K562 (cell line): ENCODE data around the gene PGLYRP4. TPM values are rescaled to one million over a fixed set of nuclear protein-coding genes. Genes with fewer than 3 reads are reported as not detected.

Source experiments
- ATAC-seq: fragments of 200-7000 bp; cut with Tn5 transposase; 3 replicates; pipeline ENCODE4 v1.9.1; 2020; ENCODE audit warnings: moderate library complexity
- BruUV-seq: library from RNA; stranded (reverse); fragments of 400-500 nt; replicated peaks from 2 replicates; lab custom pipeline; 2021; lab: Mats Ljungman, UMichigan
- CTCF ChIA-PET: fragments of 300-600 bp; formaldehyde crosslinking; extraction: SDS; loops from one replicate; lab custom pipeline; 2021; ENCODE audit warnings: low intra/inter-chr PET ratio; lab: Yijun Ruan, JAX
- POLR2A ChIA-PET: fragments of 300-600, 350-650 bp; sonication (Branson Sonifier 250); formaldehyde crosslinking; extraction: SDS; loops from one replicate; lab custom pipeline; 2021; ENCODE audit warnings: antibody characterized with exemption, inconsistent platforms; lab: Yijun Ruan, JAX
- DNase-seq, 4 experiments: peaks; one replicate each; pipeline versions ENCODE4 v3.0.0 to v3.0.0-alpha.2; 2011 to 2018; ENCODE audit warnings: low spot score in 3 of 4, mixed read lengths in 3 of 4; ENCODE audit errors: extremely low read depth in 1 of 4
- FAIRE-seq: peaks from 2 replicates; lab custom pipeline; 2011; peaks lifted over from hg19 to GRCh38; lab: Jason Lieb, UNC
- H2AFZ ChIP-seq: 2 replicates; pipeline ENCODE4 v1.6.0; 2011; ENCODE audit warnings: low read depth, low read length, control low read depth, inconsistent platforms
- H3K27ac ChIP-seq: fragments of 200-600 bp; 3 replicates; pipeline ENCODE4 v1.8.0; 2011; ENCODE audit warnings: low read depth, mild to moderate bottlenecking, control low read depth, inconsistent platforms, low read length, moderate library complexity, mixed read lengths; ENCODE audit errors: extremely low read depth
- H3K27me3 ChIP-seq, 2 experiments: fragments of 300-600 bp in 1 of 2; 2 replicates in 1 of 2; 3 replicates in 1 of 2; pipeline versions ENCODE4 v1.6.0 to v1.8.0; 2011; ENCODE audit warnings: inconsistent platforms in 2 of 2, low read length in 2 of 2, mild to moderate bottlenecking in 1 of 2, mixed read lengths in 1 of 2, moderate library complexity in 1 of 2; ENCODE audit not compliant: control insufficient read depth in 2 of 2, insufficient read depth in 2 of 2
- H3K36me3 ChIP-seq: fragments of 300-600 bp; 3 replicates; pipeline ENCODE4 v1.8.0; 2011; ENCODE audit warnings: mild to moderate bottlenecking, low read length, inconsistent platforms; ENCODE audit not compliant: control insufficient read depth, insufficient read depth
- H3K4me1 ChIP-seq, 2 experiments: fragments of 200-600 bp in 1 of 2; replicated peaks in 1 of 2; 2 replicates in 1 of 2; 3 replicates in 1 of 2; pipeline versions ENCODE4 v1.5.1 to v1.8.0; 2011; ENCODE audit warnings: inconsistent platforms in 2 of 2, low read length in 2 of 2, mild to moderate bottlenecking in 1 of 2, mixed read lengths in 1 of 2, moderate library complexity in 1 of 2; ENCODE audit not compliant: control insufficient read depth in 2 of 2, insufficient read depth in 2 of 2
- H3K4me2 ChIP-seq: 2 replicates; pipeline ENCODE4 v1.6.1; 2011; ENCODE audit warnings: low read length, control low read depth, inconsistent platforms, mixed read lengths; ENCODE audit not compliant: insufficient read depth
- H3K4me3 ChIP-seq: fragments of 200-600 bp; sonication (generic), shearing (Covaris generic); 2 replicates; pipeline ENCODE4 v1.5.1; 2016; ENCODE audit warnings: control low read depth, inconsistent platforms
- H3K79me2 ChIP-seq: fragments of 200-600 bp; 3 replicates; pipeline ENCODE4 v1.8.0; 2011; ENCODE audit warnings: low read length, inconsistent platforms; ENCODE audit not compliant: control insufficient read depth, insufficient read depth
- H3K9ac ChIP-seq, 2 experiments: 2 replicates each; pipeline versions ENCODE4 v1.6.0 to v1.6.1; 2011; ENCODE audit warnings: low read depth in 2 of 2, low read length in 2 of 2, control low read depth in 1 of 2, inconsistent platforms in 1 of 2, mild to moderate bottlenecking in 1 of 2, mixed read lengths in 1 of 2; ENCODE audit not compliant: insufficient read depth in 1 of 2
- H3K9me1 ChIP-seq: one replicate; pipeline ENCODE4 v1.6.0; 2011; ENCODE audit warnings: inconsistent platforms, mild to moderate bottlenecking, low read length, moderate library complexity; ENCODE audit not compliant: control insufficient read depth, insufficient read depth
- H3K9me3 ChIP-seq: replicated peaks from 2 replicates; pipeline ENCODE4 v1.5.1; 2011; ENCODE audit warnings: low read depth, low read length, inconsistent platforms; ENCODE audit not compliant: control insufficient read depth, insufficient read depth
- H4K20me1 ChIP-seq: replicated peaks from 2 replicates; pipeline ENCODE4 v1.6.1; 2011; ENCODE audit warnings: low read length, inconsistent platforms, mixed read lengths; ENCODE audit not compliant: control insufficient read depth, insufficient read depth
- CBX5 ChIP-seq: IDR thresholded peaks from 2 replicates; pipeline ENCODE4 v1.6.1; 2014; ENCODE audit warnings: low read depth, borderline replicate concordance
- EGR1 ChIP-seq: fragments of 450-650 bp; conservative IDR thresholded peaks from 2 replicates; pipeline ENCODE4 v1.6.1; 2017; ENCODE audit warnings: mild to moderate bottlenecking
- FOXA3 ChIP-seq, 2 experiments: fragments of 450-650 bp in 1 of 2; sonication (generic) in 1 of 2; formaldehyde crosslinking; IDR thresholded peaks in 1 of 2; conservative IDR thresholded peaks in 1 of 2; 2 replicates each; pipeline versions ENCODE4 v1.4.0 to v1.8.0; 2020 to 2022; ENCODE audit warnings: mild to moderate bottlenecking in 2 of 2, missing genetic modification reagents in 1 of 2
- GTF2A2 ChIP-seq: IDR thresholded peaks from 2 replicates; pipeline ENCODE4 v1.6.1; 2016; ENCODE audit warnings: mild to moderate bottlenecking, missing genetic modification characterization, missing compliant biosample characterization
- POLR2A ChIP-seq: fragments of 450-650 bp; conservative IDR thresholded peaks from 2 replicates; pipeline ENCODE4 v1.6.1; 2016
- PTTG1 ChIP-seq: fragments of 450-650 bp; IDR thresholded peaks from 2 replicates; pipeline ENCODE4 v1.6.1; 2016; ENCODE audit warnings: low read depth, mild to moderate bottlenecking, missing genetic modification characterization, missing compliant biosample characterization
- SAP30 ChIP-seq: fragments of 200-600 bp; sonication (generic); IDR thresholded peaks from 2 replicates; pipeline ENCODE4 v1.6.1; 2012; ENCODE audit warnings: borderline replicate concordance, low read depth, mild to moderate bottlenecking, moderate library complexity, low read length, control low read depth, inconsistent platforms; ENCODE audit not compliant: insufficient read depth, poor library complexity, severe bottlenecking
- TBL1XR1 ChIP-seq, 2 experiments: IDR thresholded peaks; 2 replicates each; pipeline ENCODE4 v1.6.1; 2012; ENCODE audit warnings: improper control_type of control experiment in 2 of 2, low read length in 2 of 2, mild to moderate bottlenecking in 1 of 2
- WGBS: fragments of 100-300 bp; shearing (Covaris generic); methylation state at CpG from one replicate; pipeline ENCODE4 v1.1.6; 2016; ENCODE audit warnings: low coverage, mixed read lengths; ENCODE audit not compliant: insufficient coverage; ENCODE audit errors: missing lambda C conversion rate; 5-methylcytosine and 5-hydroxymethylcytosine counted together
- in situ Hi-C: fragments of 300-500 bp; cut with MboI; formaldehyde crosslinking; loops from 4 replicates; pipeline ENCODE4 v1.15.0; 2018; ENCODE audit warnings: inconsistent platforms, mixed read lengths
- intact Hi-C: fragments of 100-400 bp; cut with micrococcal nuclease; formaldehyde crosslinking; loops from 2 replicates; pipeline ENCODE4 v1.14.2; 2022
- polyA plus RNA-seq, 8 experiments: library from polyadenylated mRNA; depleted of rRNA in 4 of 8; stranded (reverse) in 5 of 8; unstranded in 3 of 8; fragments of >200 nt; fragmentation: Nextera tagmentation in 2 of 8; fragmentation: Illumina TruSeq in 1 of 8; extraction: Ambion mirVana in 2 of 8; extraction: Trizol in 1 of 8; gene quantifications; 2 replicates each; pipeline versions ENCODE4 v1.2.1 to v1.2.3, GENCODE V29; 2011 to 2014; ENCODE audit warnings: inconsistent platforms in 1 of 8, missing spikeins in 1 of 8
- total RNA-seq, 7 experiments: library from RNA; depleted of rRNA in 6 of 7; stranded (reverse); fragments of >200 nt in 6 of 7; fragmentation: Illumina TruSeq in 2 of 7; extraction: Trizol in 2 of 7; gene quantifications; 2 replicates each; pipeline versions ENCODE4 v1.2.1 to v1.2.3, GENCODE V29; 2011 to 2021; ENCODE audit warnings: low replicate concordance in 1 of 7
- TF ChIP-seq, protein P1 (sequence below): sonication (generic); formaldehyde crosslinking; IDR thresholded peaks from 2 replicates; pipeline ENCODE4 v1.8.0; 2022; ENCODE audit warnings: missing genetic modification reagents, mild to moderate bottlenecking, moderate library complexity, borderline replicate concordance
- TF ChIP-seq, protein P2 (sequence below), 2 experiments: fragments of 450-650 bp; IDR thresholded peaks; 2 replicates each; pipeline ENCODE4 v1.6.1; 2016
- TF ChIP-seq, protein P3 (sequence below): fragments of 200-800 bp; sonication (Bioruptor generic); IDR thresholded peaks from 2 replicates; pipeline ENCODE4 v1.6.1; 2016; ENCODE audit warnings: missing genetic modification characterization, missing compliant biosample characterization
- TF ChIP-seq, protein P4 (sequence below): sonication (generic); formaldehyde crosslinking; IDR thresholded peaks from 2 replicates; pipeline ENCODE4 v1.9.0; 2022; ENCODE audit warnings: mild to moderate bottlenecking, missing genetic modification reagents

The PGLYRP4 gene
- total and polyA plus RNA-seq, 9 of the 15 experiments (the other 6 are each of a cell fraction or from before 2014, with no cell fraction given): 0.06 to 0.13 (median 0.11) TPM; not detected in 6

DNA sequence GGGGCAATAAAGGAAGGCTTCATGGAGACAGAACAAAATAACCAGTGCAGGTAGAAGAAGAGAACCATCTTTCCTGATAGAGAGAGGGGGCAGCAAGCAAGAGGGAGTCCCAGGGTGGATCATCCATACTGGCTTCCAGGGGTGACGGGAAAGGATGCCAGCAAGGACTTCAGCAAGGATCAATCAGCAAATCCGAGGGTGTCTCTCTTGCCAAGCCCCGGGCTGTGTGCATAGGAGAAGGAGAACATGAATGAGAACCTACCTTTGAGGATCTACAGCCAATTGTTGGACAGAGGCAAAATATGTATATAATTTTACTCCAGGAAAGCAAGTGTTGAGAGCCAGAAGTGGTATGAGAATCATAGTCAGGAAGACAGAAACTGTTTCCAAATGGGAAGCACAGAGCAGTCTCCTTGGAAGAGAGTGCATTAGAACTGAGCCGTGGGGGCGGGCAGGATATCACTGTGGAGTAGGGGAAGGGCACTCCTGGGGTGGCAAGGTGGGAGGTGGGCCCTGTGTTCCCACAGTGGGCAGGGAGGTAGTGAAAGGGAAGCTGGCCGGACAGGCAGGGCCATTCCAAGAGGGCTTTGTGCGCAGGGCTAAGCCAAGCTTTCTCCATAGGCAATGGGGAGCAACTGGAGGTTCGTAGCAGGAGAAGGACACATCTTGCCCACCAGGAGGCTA, 7.9 kb upstream of the PGLYRP4 start:
- ChIA-PET POLR2A (interaction anchor here (1.2 to 1.4 kb wide), 2 partner anchors 10 to 258 kb away, joined by 4 read pairs; no protein-coding TSS in a partner anchor), CTCF (interaction anchor here (2.0 kb wide), 1 partner anchor 139 kb away, joined by 13 read pairs; no protein-coding TSS in a partner anchor)
- Histone ChIP-seq H3K27me3 (peaks cover 4 to 41% of the 10 kb centered on the region in 2 experiments; a peak in 4 of 5 replicates), H3K36me3 (no peaks in the 10 kb centered on the region), H3K79me2 (no peaks in the 10 kb centered on the region), H3K9me3 (no peaks in the 10 kb centered on the region), H2AFZ (no peak overlapping the region), H3K4me2 (no peak overlapping the region), H3K4me1 (peaks cover 0 to 5% of the 10 kb centered on the region in 2 experiments; a peak in 1 of 5 replicates), H3K9ac (no peak overlapping the region), H3K27ac (no peak overlapping the region), H3K4me3 (no peak overlapping the region), H3K9me1 (no peaks in the 10 kb centered on the region), H4K20me1 (peaks cover 3% of the 10 kb centered on the region; the same call in 1 of the 2 replicates)
- 15% methylated on average over 8 of the region's 8 CpGs for WGBS
- in situ Hi-C loops (loop anchor here (10.0 kb wide), 1 partner anchor 398 kb away; no protein-coding TSS in a partner anchor), intact Hi-C loops (loop anchor here (10.0 kb wide), 2 partner anchors 408 to 628 kb away; partner anchors contain the start of gene RAB13)
- no peak for ATAC-seq
- FAIRE-seq: no peak
- no TSS peak for BruUV-seq
- no peak for DNase-seq
- TF ChIP-seq GTF2A2 (tag) (no peak), PTTG1 (no peak), SAP30 (no peak), FOXA3 (CRISPR knock-in tag; conservative IDR thresholded peaks at IDR 0.05 in 1 of 2, IDR thresholded peaks at IDR 0.05 in 1 of 2) (no peak), POLR2A (no peak), CBX5 (no peak), EGR1 (no peak), TBL1XR1 (IDR thresholded peaks at IDR 0.05; ENCODE audit: low read length in 2 of 2) (no peak)
- TF ChIP-seq, protein P1, sequence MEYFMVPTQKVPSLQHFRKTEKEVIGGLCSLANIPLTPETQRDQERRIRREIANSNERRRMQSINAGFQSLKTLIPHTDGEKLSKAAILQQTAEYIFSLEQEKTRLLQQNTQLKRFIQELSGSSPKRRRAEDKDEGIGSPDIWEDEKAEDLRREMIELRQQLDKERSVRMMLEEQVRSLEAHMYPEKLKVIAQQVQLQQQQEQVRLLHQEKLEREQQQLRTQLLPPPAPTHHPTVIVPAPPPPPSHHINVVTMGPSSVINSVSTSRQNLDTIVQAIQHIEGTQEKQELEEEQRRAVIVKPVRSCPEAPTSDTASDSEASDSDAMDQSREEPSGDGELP (CRISPR knock-in tag): no peak
- TF ChIP-seq, protein P2, sequence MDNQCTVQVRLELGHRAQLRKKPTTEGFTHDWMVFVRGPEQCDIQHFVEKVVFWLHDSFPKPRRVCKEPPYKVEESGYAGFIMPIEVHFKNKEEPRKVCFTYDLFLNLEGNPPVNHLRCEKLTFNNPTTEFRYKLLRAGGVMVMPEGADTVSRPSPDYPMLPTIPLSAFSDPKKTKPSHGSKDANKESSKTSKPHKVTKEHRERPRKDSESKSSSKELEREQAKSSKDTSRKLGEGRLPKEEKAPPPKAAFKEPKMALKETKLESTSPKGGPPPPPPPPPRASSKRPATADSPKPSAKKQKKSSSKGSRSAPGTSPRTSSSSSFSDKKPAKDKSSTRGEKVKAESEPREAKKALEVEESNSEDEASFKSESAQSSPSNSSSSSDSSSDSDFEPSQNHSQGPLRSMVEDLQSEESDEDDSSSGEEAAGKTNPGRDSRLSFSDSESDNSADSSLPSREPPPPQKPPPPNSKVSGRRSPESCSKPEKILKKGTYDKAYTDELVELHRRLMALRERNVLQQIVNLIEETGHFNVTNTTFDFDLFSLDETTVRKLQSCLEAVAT (IDR thresholded peaks at IDR 0.05): no peak
- TF ChIP-seq, protein P3, sequence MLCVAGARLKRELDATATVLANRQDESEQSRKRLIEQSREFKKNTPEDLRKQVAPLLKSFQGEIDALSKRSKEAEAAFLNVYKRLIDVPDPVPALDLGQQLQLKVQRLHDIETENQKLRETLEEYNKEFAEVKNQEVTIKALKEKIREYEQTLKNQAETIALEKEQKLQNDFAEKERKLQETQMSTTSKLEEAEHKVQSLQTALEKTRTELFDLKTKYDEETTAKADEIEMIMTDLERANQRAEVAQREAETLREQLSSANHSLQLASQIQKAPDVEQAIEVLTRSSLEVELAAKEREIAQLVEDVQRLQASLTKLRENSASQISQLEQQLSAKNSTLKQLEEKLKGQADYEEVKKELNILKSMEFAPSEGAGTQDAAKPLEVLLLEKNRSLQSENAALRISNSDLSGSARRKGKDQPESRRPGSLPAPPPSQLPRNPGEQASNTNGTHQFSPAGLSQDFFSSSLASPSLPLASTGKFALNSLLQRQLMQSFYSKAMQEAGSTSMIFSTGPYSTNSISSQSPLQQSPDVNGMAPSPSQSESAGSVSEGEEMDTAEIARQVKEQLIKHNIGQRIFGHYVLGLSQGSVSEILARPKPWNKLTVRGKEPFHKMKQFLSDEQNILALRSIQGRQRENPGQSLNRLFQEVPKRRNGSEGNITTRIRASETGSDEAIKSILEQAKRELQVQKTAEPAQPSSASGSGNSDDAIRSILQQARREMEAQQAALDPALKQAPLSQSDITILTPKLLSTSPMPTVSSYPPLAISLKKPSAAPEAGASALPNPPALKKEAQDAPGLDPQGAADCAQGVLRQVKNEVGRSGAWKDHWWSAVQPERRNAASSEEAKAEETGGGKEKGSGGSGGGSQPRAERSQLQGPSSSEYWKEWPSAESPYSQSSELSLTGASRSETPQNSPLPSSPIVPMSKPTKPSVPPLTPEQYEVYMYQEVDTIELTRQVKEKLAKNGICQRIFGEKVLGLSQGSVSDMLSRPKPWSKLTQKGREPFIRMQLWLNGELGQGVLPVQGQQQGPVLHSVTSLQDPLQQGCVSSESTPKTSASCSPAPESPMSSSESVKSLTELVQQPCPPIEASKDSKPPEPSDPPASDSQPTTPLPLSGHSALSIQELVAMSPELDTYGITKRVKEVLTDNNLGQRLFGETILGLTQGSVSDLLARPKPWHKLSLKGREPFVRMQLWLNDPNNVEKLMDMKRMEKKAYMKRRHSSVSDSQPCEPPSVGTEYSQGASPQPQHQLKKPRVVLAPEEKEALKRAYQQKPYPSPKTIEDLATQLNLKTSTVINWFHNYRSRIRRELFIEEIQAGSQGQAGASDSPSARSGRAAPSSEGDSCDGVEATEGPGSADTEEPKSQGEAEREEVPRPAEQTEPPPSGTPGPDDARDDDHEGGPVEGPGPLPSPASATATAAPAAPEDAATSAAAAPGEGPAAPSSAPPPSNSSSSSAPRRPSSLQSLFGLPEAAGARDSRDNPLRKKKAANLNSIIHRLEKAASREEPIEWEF (CRISPR knock-in tag): no peak
- TF ChIP-seq, protein P4, sequence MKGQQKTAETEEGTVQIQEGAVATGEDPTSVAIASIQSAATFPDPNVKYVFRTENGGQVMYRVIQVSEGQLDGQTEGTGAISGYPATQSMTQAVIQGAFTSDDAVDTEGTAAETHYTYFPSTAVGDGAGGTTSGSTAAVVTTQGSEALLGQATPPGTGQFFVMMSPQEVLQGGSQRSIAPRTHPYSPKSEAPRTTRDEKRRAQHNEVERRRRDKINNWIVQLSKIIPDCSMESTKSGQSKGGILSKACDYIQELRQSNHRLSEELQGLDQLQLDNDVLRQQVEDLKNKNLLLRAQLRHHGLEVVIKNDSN: no peak
